IMR-90 (cell line): ENCODE measurements around the gene NCKAP5. TPM values are rescaled to one million over a fixed set of nuclear protein-coding genes. Genes with fewer than 3 reads are reported as not detected.

Experiments used
- ATAC-seq: fragments of 200-7000 bp; cut with Tn5 transposase; 2 replicates; pipeline ENCODE4 v1.9.1; 2020; ENCODE audit warnings: low read depth, mild to moderate bottlenecking, moderate library complexity
- BruUV-seq: library from RNA; stranded (reverse); fragments of 400-500 nt; replicated peaks from 2 replicates; lab custom pipeline; 2021; lab: Mats Ljungman, UMichigan
- CTCF ChIA-PET: fragments of 300-600 bp; formaldehyde crosslinking; extraction: SDS; loops from one replicate; lab custom pipeline; 2021; ENCODE audit warnings: antibody characterized with exemption; lab: Yijun Ruan, JAX
- POLR2A ChIA-PET: fragments of 300-600 bp; sonication (Branson Sonifier 250); formaldehyde crosslinking; loops from one replicate; lab custom pipeline; 2022; ENCODE audit warnings: antibody characterized with exemption; ENCODE audit not compliant: unreplicated experiment; lab: Charles Lee
- DNase-seq: peaks from one replicate; pipeline ENCODE4 v3.0.0; 2013
- H2AFZ ChIP-seq: replicated peaks from 2 replicates; pipeline ENCODE3; 2013; ENCODE audit warnings: low read length, mild to moderate bottlenecking; ENCODE audit not compliant: poor library complexity
- H2AK5ac ChIP-seq: 2 replicates; pipeline ENCODE4 v1.6.1; 2013; ENCODE audit warnings: low read depth, low read length, inconsistent platforms
- H2AK9ac ChIP-seq: replicated peaks from 2 replicates; pipeline ENCODE3; 2013; ENCODE audit warnings: mild to moderate bottlenecking, low read depth, low read length, moderate library complexity; ENCODE audit not compliant: poor library complexity
- H2BK120ac ChIP-seq: 2 replicates; pipeline ENCODE4 v1.6.1; 2013; ENCODE audit warnings: low read depth, low read length, inconsistent platforms
- H2BK15ac ChIP-seq: 3 replicates; pipeline ENCODE4 v1.6.1; 2013; ENCODE audit warnings: low read depth, low read length, inconsistent platforms
- H2BK20ac ChIP-seq: 2 replicates; pipeline ENCODE4 v1.6.1; 2013; ENCODE audit warnings: low read depth, mild to moderate bottlenecking, inconsistent platforms, low read length, moderate library complexity
- H2BK5ac ChIP-seq: 2 replicates; pipeline ENCODE4 v1.6.1; 2013; ENCODE audit warnings: mild to moderate bottlenecking, low read depth, low read length, inconsistent platforms; ENCODE audit not compliant: poor library complexity, severe bottlenecking
- H3K14ac ChIP-seq: replicated peaks from 2 replicates; pipeline ENCODE4 v1.6.1; 2013; ENCODE audit warnings: low read depth, low read length, inconsistent platforms
- H3K18ac ChIP-seq: 2 replicates; pipeline ENCODE4 v1.6.1; 2013; ENCODE audit warnings: low read depth, low read length, control low read depth
- H3K23ac ChIP-seq: 2 replicates; pipeline ENCODE4 v1.6.1; 2013; ENCODE audit warnings: low read depth, low read length, inconsistent platforms
- H3K27ac ChIP-seq: 2 replicates; pipeline ENCODE4 v1.5.1; 2013; ENCODE audit warnings: mild to moderate bottlenecking, control low read depth, low read length; ENCODE audit not compliant: insufficient read depth
- H3K27me3 ChIP-seq: 2 replicates; pipeline ENCODE4 v1.6.1; 2013; ENCODE audit warnings: low read length; ENCODE audit not compliant: control insufficient read depth, insufficient read depth
- H3K36me3 ChIP-seq: 2 replicates; pipeline ENCODE4 v1.6.1; 2013; ENCODE audit warnings: low read length, mixed read lengths; ENCODE audit not compliant: control insufficient read depth, insufficient read depth
- H3K4ac ChIP-seq: 2 replicates; pipeline ENCODE4 v1.6.1; 2013; ENCODE audit warnings: low read depth, low read length, inconsistent platforms
- H3K4me1 ChIP-seq: 2 replicates; pipeline ENCODE4 v1.6.1; 2013; ENCODE audit warnings: low read length, mixed read lengths; ENCODE audit not compliant: control insufficient read depth, insufficient read depth
- H3K4me2 ChIP-seq: 2 replicates; pipeline ENCODE4 v1.6.1; 2013; ENCODE audit warnings: low read depth, mild to moderate bottlenecking, control low read depth, low read length, moderate library complexity
- H3K4me3 ChIP-seq: 2 replicates; pipeline ENCODE4 v1.5.1; 2013; ENCODE audit warnings: low read depth, mild to moderate bottlenecking, control low read depth, low read length, moderate library complexity; ENCODE audit not compliant: insufficient read depth
- H3K56ac ChIP-seq: 2 replicates; pipeline ENCODE4 v1.6.1; 2013; ENCODE audit warnings: low read length, inconsistent platforms; ENCODE audit not compliant: insufficient read depth; ENCODE audit errors: extremely low read depth
- H3K79me1 ChIP-seq, 2 experiments: 2 replicates each; pipeline ENCODE4 v1.6.1; 2013; ENCODE audit warnings: low read length in 2 of 2, inconsistent platforms in 1 of 2, low read depth in 1 of 2
- H3K9ac ChIP-seq: 2 replicates; pipeline ENCODE4 v1.6.1; 2013; ENCODE audit warnings: low read depth, low read length, control low read depth
- H3K9me1 ChIP-seq: 2 replicates; pipeline ENCODE4 v1.6.1; 2013; ENCODE audit warnings: low read length, inconsistent platforms; ENCODE audit not compliant: insufficient read depth
- H3K9me3 ChIP-seq: 2 replicates; pipeline ENCODE4 v1.6.1; 2013; ENCODE audit warnings: low read length; ENCODE audit not compliant: control insufficient read depth, insufficient read depth
- H4K20me1 ChIP-seq: 2 replicates; pipeline ENCODE4 v1.6.1; 2013; ENCODE audit warnings: low read length, inconsistent platforms; ENCODE audit not compliant: insufficient read depth
- H4K5ac ChIP-seq: 2 replicates; pipeline ENCODE4 v1.6.1; 2013; ENCODE audit warnings: mild to moderate bottlenecking, low read depth, low read length, control low read depth
- H4K8ac ChIP-seq, 2 experiments: 2 replicates each; pipeline ENCODE4 v1.6.1; 2013; ENCODE audit warnings: low read depth in 2 of 2, low read length in 2 of 2, control low read depth in 1 of 2, inconsistent platforms in 1 of 2
- H4K91ac ChIP-seq: 2 replicates; pipeline ENCODE4 v1.6.1; 2013; ENCODE audit warnings: low read depth, low read length, inconsistent platforms; ENCODE audit not compliant: insufficient read depth
- BHLHE40 ChIP-seq: fragments of 150-350 bp; IDR thresholded peaks from 2 replicates; pipeline ENCODE4 v1.6.1; 2016; ENCODE audit warnings: mild to moderate bottlenecking, low read depth, low read length
- CEBPB ChIP-seq: IDR thresholded peaks from 2 replicates; pipeline ENCODE4 v1.6.1; 2012; ENCODE audit warnings: low read depth, low read length, improper control_type of control experiment
- CHD1 ChIP-seq: IDR thresholded peaks from 2 replicates; pipeline ENCODE4 v1.6.1; 2012; ENCODE audit warnings: low read depth, low read length, improper control_type of control experiment
- CTCF ChIP-seq: conservative IDR thresholded peaks from 2 replicates; pipeline ENCODE4 v1.5.1; 2012; ENCODE audit warnings: mild to moderate bottlenecking, low read depth, low read length, improper control_type of control experiment
- ELK1 ChIP-seq: fragments of 150-350 bp; IDR thresholded peaks from 2 replicates; pipeline ENCODE4 v1.6.1; 2016; ENCODE audit warnings: low read depth, mild to moderate bottlenecking, low read length, moderate library complexity, borderline replicate concordance
- FOS ChIP-seq: fragments of 150-350 bp; IDR thresholded peaks from 2 replicates; pipeline ENCODE4 v1.6.1; 2016; ENCODE audit warnings: low read depth, low read length
- MAFK ChIP-seq: IDR thresholded peaks from 2 replicates; pipeline ENCODE4 v1.6.1; 2012; ENCODE audit warnings: low read depth, low read length, improper control_type of control experiment
- MAZ ChIP-seq: IDR thresholded peaks from 2 replicates; pipeline ENCODE4 v1.6.1; 2012; ENCODE audit warnings: low read depth, mild to moderate bottlenecking, low read length, improper control_type of control experiment, moderate library complexity, borderline replicate concordance
- MXI1 ChIP-seq: IDR thresholded peaks from 2 replicates; pipeline ENCODE4 v1.6.1; 2012; ENCODE audit warnings: low read depth, mild to moderate bottlenecking, low read length, moderate library complexity, borderline replicate concordance
- NFE2L2 ChIP-seq: fragments of 150-350 bp; IDR thresholded peaks from 2 replicates; pipeline ENCODE4 v1.6.1; 2016; ENCODE audit warnings: low read depth, mild to moderate bottlenecking, low read length
- POLR2A ChIP-seq: IDR thresholded peaks from 2 replicates; pipeline ENCODE4 v1.6.1; 2012; ENCODE audit warnings: mild to moderate bottlenecking, low read depth, low read length
- RAD21 ChIP-seq: IDR thresholded peaks from 2 replicates; pipeline ENCODE4 v1.6.1; 2012; ENCODE audit warnings: low read length, improper control_type of control experiment
- RFX5 ChIP-seq: IDR thresholded peaks from 2 replicates; pipeline ENCODE4 v1.8.0; 2012; ENCODE audit warnings: low read depth, mild to moderate bottlenecking, low read length, moderate library complexity
- SMC3 ChIP-seq: fragments of 150-350 bp; IDR thresholded peaks from 2 replicates; pipeline ENCODE4 v1.6.1; 2016; ENCODE audit warnings: low read depth, mild to moderate bottlenecking, antibody characterized with exemption, low read length, moderate library complexity
- USF2 ChIP-seq: fragments of 150-350 bp; IDR thresholded peaks from 2 replicates; pipeline ENCODE4 v1.6.1; 2017; ENCODE audit warnings: mild to moderate bottlenecking, antibody characterized with exemption, low read length, low read depth
- WGBS, 2 experiments: methylation state at CpG; one replicate each; pipeline versions ENCODE4 v1.1.5 to v1.1.7; 2013; ENCODE audit warnings: missing lambda C conversion rate in 2 of 2; ENCODE audit not compliant: insufficient read length in 1 of 2; ENCODE audit errors: extremely low coverage in 2 of 2; 5-methylcytosine and 5-hydroxymethylcytosine counted together
- dilution Hi-C: fragments of 300-500 bp; cut with HindIII; formaldehyde crosslinking; loops from one replicate; pipeline ENCODE4 v1.14.3; 2018; ENCODE audit warnings: low sequenced_read_pairs; ENCODE audit not compliant: unreplicated experiment
- in situ Hi-C: fragments of 300-500 bp; cut with MboI; formaldehyde crosslinking; loops from 3 replicates; pipeline ENCODE4 v1.14.3; 2019; ENCODE audit warnings: low sequenced_read_pairs, inconsistent platforms, mixed read lengths
- intact Hi-C: fragments of 100-400 bp; cut with micrococcal nuclease; formaldehyde crosslinking; loops from 2 replicates; pipeline ENCODE4 v1.10.0; 2022
- polyA plus RNA-seq, 3 experiments: library from polyadenylated mRNA; depleted of rRNA; stranded (reverse); fragments of >200 nt; gene quantifications; 2 replicates each; pipeline ENCODE4 v1.2.3, GENCODE V29; 2012; ENCODE audit warnings: low replicate concordance in 1 of 3
- total RNA-seq: library from RNA; depleted of rRNA; stranded (reverse); fragments of >200 nt; gene quantifications from 2 replicates; pipeline ENCODE4 v1.2.3, GENCODE V29; 2012

The NCKAP5 gene
- total and polyA plus RNA-seq, 2 of the 4 experiments (the other 2 are of a cell fraction): 2.7 to 3.9 TPM

- no peaks in the 10 kb centered on the region for H3K36me3 ChIP-seq
- no peak overlapping the region for H3K56ac ChIP-seq
- H4K91ac ChIP-seq: no peak overlapping the region
- H2AFZ ChIP-seq: no peak overlapping the region
- H3K4ac ChIP-seq: peak overlapping the region; percentile 51
- no peak for DNase-seq
- H3K79me1 ChIP-seq: peaks cover 22 to 34% of the 10 kb centered on the region in 2 experiments
- no peak overlapping the region for H2AK5ac ChIP-seq
- H4K8ac ChIP-seq: peak overlapping the region in 1 of 2 experiments; percentile 61; a peak in 1 of 4 replicates
- no peak for TF ChIP-seq SMC3
- TF ChIP-seq FOS: no peak
- TF ChIP-seq ELK1: no peak
- no peak for TF ChIP-seq RFX5
- TF ChIP-seq BHLHE40: no peak
- TF ChIP-seq CEBPB: no peak
- no peak for TF ChIP-seq RAD21
- no peak for TF ChIP-seq MXI1
- no peak for TF ChIP-seq MAZ
- no peak for TF ChIP-seq CTCF
- no peak for TF ChIP-seq CHD1
- no peak for TF ChIP-seq NFE2L2
- no peak for TF ChIP-seq POLR2A
- TF ChIP-seq USF2: no peak
- TF ChIP-seq MAFK: no peak
- intact Hi-C loops: loop anchor here (10.0 kb wide), 1 partner anchor 210 kb away; no protein-coding TSS in a partner anchor
- no peak overlapping the region for H3K9ac ChIP-seq
- H2BK120ac ChIP-seq: no peak overlapping the region
- in situ Hi-C loops: no loop called here
- H3K14ac ChIP-seq: no peak overlapping the region
- H3K23ac ChIP-seq: no peak overlapping the region
- no peaks in the 10 kb centered on the region; the same call in 1 of the 2 replicates for H3K9me1 ChIP-seq
- H3K4me2 ChIP-seq: peak overlapping the region; percentile 72; the same call in 1 of the 2 replicates
- no peak overlapping the region for H2BK15ac ChIP-seq
- peak overlapping the region; percentile 84; the same call in 1 of the 2 replicates for H4K5ac ChIP-seq
- no peaks in the 10 kb centered on the region for H3K27me3 ChIP-seq
- H2BK5ac ChIP-seq: no peak overlapping the region
- CTCF ChIA-PET: interaction anchor here (0.8 kb wide), 1 partner anchor 586 kb away, joined by 3 read pairs; no protein-coding TSS in a partner anchor
- no peak overlapping the region for H2AK9ac ChIP-seq
- ATAC-seq: no peak
- H3K18ac ChIP-seq: peak overlapping the region; percentile 89; the same call in 1 of the 2 replicates
- H3K4me3 ChIP-seq: no peak overlapping the region
- H3K9me3 ChIP-seq: no peaks in the 10 kb centered on the region
- H4K20me1 ChIP-seq: no peaks in the 10 kb centered on the region
- no peak overlapping the region for H3K27ac ChIP-seq
- BruUV-seq: no TSS peak
- POLR2A ChIA-PET: no interaction called here
- 66% methylated on average over 3 of the region's 4 CpGs; no CpG with 5 or more reads in 1 of the 2 experiments for WGBS, 2 experiments
- H2BK20ac ChIP-seq: peak overlapping the region; percentile 5; the same call in 1 of the 2 replicates
- dilution Hi-C loops: no loop called here
- H3K4me1 ChIP-seq: peaks cover 12% of the 10 kb centered on the region
Measured at GRCh38 chr2:133194362-133194655, 374.0 kb downstream of the NCKAP5 start.
